ENCODE results near the gene LRRC26. TPM values are rescaled to one million over a fixed set of nuclear protein-coding genes. Genes with fewer than 3 reads are reported as not detected.

Gene LRRC26
- polyA plus RNA-seq, 3 donors = not detected

GRCh38 chr9:137161558-137162486 lies 8.0 kb downstream of the LRRC26 start:
- Histone ChIP-seq H3K9me3 (replicated peaks in 1 of 2; ENCODE audit: control insufficient read depth in 1 of 2, insufficient read depth in 1 of 2, low read length in 2 of 2) (peaks cover 4 to 17% of the 10 kb centered on the region in 2 donors), H3K9ac (ENCODE audit: insufficient read depth, low read length, poor library complexity, severe bottlenecking) (no peak overlapping the region), H3K4me2 (replicated peaks; ENCODE audit: extremely low read depth, low read length, poor library complexity, severe bottlenecking) (no peak overlapping the region), H3K4me3 (replicated peaks in 1 of 3; ENCODE audit: low read depth in 2 of 3, low read length in 3 of 3) (no peak overlapping the region), H4K20me1 (ENCODE audit: insufficient read depth, low read length) (no peaks in the 10 kb centered on the region), H2AFZ (ENCODE audit: insufficient read depth, low read depth, low read length, poor library complexity, severe bottlenecking) (no peak overlapping the region), H3K27ac (ENCODE audit: low read depth in 1 of 2, low read length in 2 of 2) (no peak overlapping the region), H3K36me3 (replicated peaks in 1 of 2; ENCODE audit: control insufficient read depth in 1 of 2, insufficient read depth in 2 of 2, low read length in 2 of 2) (no peaks in the 10 kb centered on the region), H3K4me1 (ENCODE audit: control insufficient read depth in 1 of 2, insufficient read depth in 2 of 2, low read length in 2 of 2) (peaks cover 3 to 13% of the 10 kb centered on the region in 2 donors), H3K27me3 (ENCODE audit: control insufficient read depth in 2 of 2, insufficient read depth in 2 of 2, low read length in 2 of 2) (peaks cover 8 to 96% of the 10 kb centered on the region in 2 donors), H3K79me2 (ENCODE audit: insufficient read depth, low read length) (no peaks in the 10 kb centered on the region)
- no peak for DNase-seq
- Mint-ChIP-seq H3K27ac (no peak overlapping the region), H3K27me3 (ENCODE audit: low read depth in 3 of 3) (peaks cover 74 to 98% (median 89%) of the 10 kb centered on the region in 3 donors), H3K9me3 (peaks cover 0 to 23% (median 7%) of the 10 kb centered on the region in 7 donors), H3K4me1 (peaks cover 6% of the 10 kb centered on the region), H3K36me3 (no peaks in the 10 kb centered on the region), H3K4me3 (peak overlapping the region in 1 of 2 donors; percentile 51)
- WGBS (ENCODE audit: insufficient coverage) = 5% methylated on average over 44 of the region's 71 CpGs
- no peak for TF ChIP-seq CTCF (IDR thresholded peaks at IDR 0.05)
- intact Hi-C loops (cut with micrococcal nuclease) = no loop called here

- Histone ChIP-seq H3K4me2 (replicated peaks; ENCODE audit: extremely low read depth, low read length, poor library complexity, severe bottlenecking) (no peak overlapping the region), H3K4me1 (ENCODE audit: control insufficient read depth in 1 of 2, insufficient read depth in 2 of 2, low read length in 2 of 2) (peaks cover 7 to 19% of the 10 kb centered on the region in 2 donors), H3K9me3 (replicated peaks in 1 of 2; ENCODE audit: control insufficient read depth in 1 of 2, insufficient read depth in 1 of 2, low read length in 2 of 2) (peaks cover 6 to 17% of the 10 kb centered on the region in 2 donors), H3K9ac (ENCODE audit: insufficient read depth, low read length, poor library complexity, severe bottlenecking) (no peak overlapping the region), H3K36me3 (replicated peaks in 1 of 2; ENCODE audit: control insufficient read depth in 1 of 2, insufficient read depth in 2 of 2, low read length in 2 of 2) (no peaks in the 10 kb centered on the region), H2AFZ (ENCODE audit: insufficient read depth, low read depth, low read length, poor library complexity, severe bottlenecking) (no peak overlapping the region), H3K79me2 (ENCODE audit: insufficient read depth, low read length) (no peaks in the 10 kb centered on the region), H4K20me1 (ENCODE audit: insufficient read depth, low read length) (no peaks in the 10 kb centered on the region), H3K4me3 (replicated peaks in 1 of 3; ENCODE audit: low read depth in 2 of 3, low read length in 3 of 3) (no peak overlapping the region), H3K27ac (ENCODE audit: low read depth in 1 of 2, low read length in 2 of 2) (no peak overlapping the region), H3K27me3 (ENCODE audit: control insufficient read depth in 2 of 2, insufficient read depth in 2 of 2, low read length in 2 of 2) (peaks cover 13 to 96% of the 10 kb centered on the region in 2 donors)
- no peaks in the 10 kb centered on the region for H3K36me3 Mint-ChIP-seq
- TF ChIP-seq CTCF (IDR thresholded peaks at IDR 0.05) = no peak
- no peak for DNase-seq
- intact Hi-C loops (cut with micrococcal nuclease) = no loop called here
- peaks cover 75 to 98% (median 89%) of the 10 kb centered on the region in 3 donors for H3K27me3 Mint-ChIP-seq (ENCODE audit: low read depth in 3 of 3)
- H3K4me3 Mint-ChIP-seq = peak overlapping the region in 1 of 2 donors; percentile 69
- H3K4me1 Mint-ChIP-seq = peaks cover 9% of the 10 kb centered on the region
- peaks cover 0 to 25% (median 8%) of the 10 kb centered on the region in 7 donors for H3K9me3 Mint-ChIP-seq
- no peak overlapping the region for H3K27ac Mint-ChIP-seq
- 39% methylated on average over 53 of the region's 56 CpGs for WGBS (ENCODE audit: insufficient coverage)
These were observed 8.9 kb downstream of the LRRC26 start for GRCh38 chr9:137160716-137161557.
